ENCODE measurements around the gene SAFB. TPM values are rescaled to one million over a fixed set of nuclear protein-coding genes. Genes with fewer than 3 reads are reported as not detected.
A peak's percentile ranks its signal among the peaks of the same experiment; 100 is the strongest.

The SAFB gene
- total RNA-seq (2021; ENCODE audit: unreplicated experiment) (83.0 TPM), Bru-seq, nascent RNA (percentile 91 among the genes with signal in this experiment), BruChase-seq, experiment 1, labeled RNA remaining after a 2-hour chase (percentile 88 among the genes with signal in this experiment), BruChase-seq, experiment 2, labeled RNA remaining after a 6-hour chase (percentile 91 among the genes with signal in this experiment)
- polyA plus RNA-seq (2012; ENCODE audit: insufficient read length), result 99.0 TPM
- long read RNA-seq, transcript SAFB-201 (21 exons, 3,042 nt), result minor isoform, 24 of 347 reads
- long read RNA-seq, transcript SAFB-211 (21 exons, 3,014 nt), result major isoform, 115 of 347 reads
- long read RNA-seq, transcript SAFB-205 (21 exons, 2,842 nt), result minor isoform, 106 of 347 reads
- long read RNA-seq, partial matches to known transcripts, result 28 of 347 reads
- long read RNA-seq, other reads (novel, unspliced or antisense), result 73 of 347 reads

DNA sequence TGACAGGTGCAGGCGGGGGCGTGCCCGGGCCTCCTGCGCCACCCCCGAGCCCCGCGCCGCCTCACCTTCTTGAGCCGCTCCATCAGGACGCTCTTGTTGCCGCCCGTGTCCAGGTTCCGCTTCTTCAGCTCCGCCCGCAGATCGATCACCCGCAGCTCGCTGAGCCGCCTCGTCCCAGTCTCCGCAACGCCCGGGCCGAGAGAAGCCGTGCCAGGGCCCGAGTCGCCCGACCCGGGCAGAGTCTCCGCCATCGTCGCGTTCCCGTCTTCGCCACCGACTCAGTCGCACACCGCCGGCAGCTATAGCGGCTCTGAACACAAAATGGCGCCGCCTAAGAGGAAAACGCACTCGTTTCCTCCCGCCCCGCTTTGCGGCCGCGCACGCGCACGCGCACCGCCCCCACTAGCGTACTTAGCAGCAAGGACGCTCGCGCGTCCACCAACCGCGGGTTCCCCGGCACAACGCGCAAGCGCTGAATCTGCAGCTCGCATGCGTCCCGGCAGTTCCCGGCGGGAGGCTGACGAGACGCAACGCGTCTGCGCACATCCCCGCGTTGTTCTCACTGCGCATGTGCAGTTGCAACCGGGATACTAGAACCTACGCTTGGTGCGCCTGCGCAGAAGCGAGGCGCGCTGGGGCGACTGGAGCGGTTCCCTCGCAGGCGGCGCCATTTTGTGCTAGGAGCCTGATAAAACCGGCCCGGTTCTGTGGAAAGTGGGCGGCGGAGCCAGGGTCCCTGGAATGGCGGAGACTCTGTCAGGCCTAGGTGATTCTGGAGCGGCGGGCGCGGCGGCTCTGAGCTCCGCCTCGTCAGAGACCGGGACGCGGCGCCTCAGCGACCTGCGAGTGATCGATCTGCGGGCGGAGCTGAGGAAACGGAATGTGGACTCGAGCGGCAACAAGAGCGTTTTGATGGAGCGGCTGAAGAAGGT lies at the start of gene SAFB, which contains the start of gene SAFB2:
Gene SAFB, plus strand, starts transcription at position 619 of the 932 bp plus-strand sequence. Its CDS starts 123 bp downstream, at position 742.
Gene SAFB2, minus strand, starts transcription at position 312 of the 932 bp plus-strand sequence. Its CDS starts 61 bp downstream, at position 251.
- Histone ChIP-seq H3K36me3 (ENCODE audit: control insufficient read depth, insufficient read depth, low read length) (peaks cover 39% of the 10 kb centered on the region), H3K27me3 (ENCODE audit: control insufficient read depth, insufficient read depth, low read length) (no peaks in the 10 kb centered on the region), H3K4me3 (ENCODE audit: low read depth in 2 of 2, low read length in 2 of 2) (peak within 1 kb of the TSS; percentile 92 to 99), H3K4me1 (ENCODE audit: control insufficient read depth, insufficient read depth, low read length) (peaks cover 18% of the 10 kb centered on the region), H3K9me3 (ENCODE audit: control insufficient read depth, insufficient read depth, low read depth, low read length) (no peaks in the 10 kb centered on the region), H3K27ac (ENCODE audit: low read length) (peak within 1 kb of the TSS; percentile 93)
- intact Hi-C loops (cut with micrococcal nuclease; ENCODE audit: unreplicated experiment), result no loop called here
- TF ChIP-seq SIN3A (IDR thresholded peaks at IDR 0.05; ENCODE audit: borderline replicate concordance, insufficient read depth, low read depth, low read length) (peak; percentile 67; the same call in 1 of the 2 replicates), POLR2AphosphoS5 (IDR thresholded peaks at IDR 0.05; ENCODE audit: low read depth, low read length) (peak; percentile 91), CTCF (IDR thresholded peaks at IDR 0.05) (no peak)
- DNase-seq (ENCODE audit: low read depth, low spot score), result peak; percentile 97
- POLR2A ChIA-PET, result no interaction called here
- peak; percentile 96 for ATAC-seq
- in situ Hi-C loops (cut with HindIII; ENCODE audit: low pct_unique_long_range_greater_than_20kb, low sequenced_read_pairs), result no loop called here
- CTCF ChIA-PET, result no interaction called here
- BruUV-seq (replicated peaks), result no TSS peak

DNA sequence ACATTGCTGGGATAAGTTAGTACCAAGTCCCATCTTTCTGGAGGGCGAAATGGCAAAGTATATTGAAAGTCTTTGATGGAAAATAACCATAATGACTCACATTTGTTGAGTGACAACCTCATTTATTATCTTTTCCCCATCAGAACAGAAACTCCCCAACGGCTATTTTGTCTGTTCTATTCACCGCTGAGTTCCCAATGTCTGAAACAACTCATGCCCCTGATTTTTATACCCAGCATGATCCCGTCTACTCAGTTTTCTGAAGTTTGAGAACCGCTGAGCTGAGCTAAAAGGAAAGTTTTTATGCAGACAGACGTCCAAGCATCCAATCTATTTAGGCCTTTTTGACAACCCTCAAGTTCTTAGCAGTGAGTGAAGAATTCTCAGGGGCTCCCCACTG lies 47.3 kb upstream of the SAFB start:
- no TSS peak for BruUV-seq (replicated peaks)
- TF ChIP-seq SIN3A (IDR thresholded peaks at IDR 0.05; ENCODE audit: borderline replicate concordance, insufficient read depth, low read depth, low read length) (no peak), REST (IDR thresholded peaks at IDR 0.05; ENCODE audit: insufficient read depth in 1 of 2, low read depth in 2 of 2, low read length in 1 of 2) (no peak), POLR2AphosphoS5 (IDR thresholded peaks at IDR 0.05; ENCODE audit: low read depth, low read length) (no peak), CTCF (IDR thresholded peaks at IDR 0.05) (no peak), TCF7L2 (IDR thresholded peaks at IDR 0.05; ENCODE audit: low read depth, low read length) (no peak)
- peaks cover 4% of the 10 kb centered on the region; the same call in 1 of the 2 replicates for H3K4me1 ChIP-seq (ENCODE audit: control insufficient read depth, insufficient read depth, low read length)
- no peak for ATAC-seq
- in situ Hi-C loops (cut with HindIII; ENCODE audit: low pct_unique_long_range_greater_than_20kb, low sequenced_read_pairs), result no loop called here
- intact Hi-C loops (cut with micrococcal nuclease; ENCODE audit: unreplicated experiment), result no loop called here
- ChIA-PET POLR2A (no interaction called here), CTCF (no interaction called here)
- H3K27me3 ChIP-seq (ENCODE audit: control insufficient read depth, insufficient read depth, low read length), result no peaks in the 10 kb centered on the region
- H3K27ac ChIP-seq (ENCODE audit: low read length), result no peak overlapping the region
- H3K4me3 ChIP-seq (ENCODE audit: low read depth in 2 of 2, low read length in 2 of 2), result no peak overlapping the region
- H3K36me3 ChIP-seq (ENCODE audit: control insufficient read depth, insufficient read depth, low read length), result no peaks in the 10 kb centered on the region
- no peaks in the 10 kb centered on the region for H3K9me3 ChIP-seq (ENCODE audit: control insufficient read depth, insufficient read depth, low read depth, low read length)
- DNase-seq (ENCODE audit: low read depth, low spot score), result no peak

Data from Panc1 (cell line).